ENCODE data around the gene FREM1. TPM values are rescaled to one million over a fixed set of nuclear protein-coding genes. Genes with fewer than 3 reads are reported as not detected.

The FREM1 gene
- total RNA-seq, 2 experiments from 2014 or later: not detected

GRCh38 chr9:14756291-14756690 lies 153.9 kb downstream of the FREM1 start:
- ATAC-seq (no peak), DNase-seq (no peak)
- TF ChIP-seq CTCF (IDR thresholded peaks at IDR 0.05): no peak
- peaks cover 6% of the 10 kb centered on the region for H3K27me3 Mint-ChIP-seq
- POLR2A ChIA-PET: no interaction called here
- H3K4me1 Mint-ChIP-seq (ENCODE audit: low read depth): no peaks in the 10 kb centered on the region
- intact Hi-C loops (cut with micrococcal nuclease): no loop called here
- H3K4me3 Mint-ChIP-seq: no peak overlapping the region
- H3K27ac Mint-ChIP-seq: no peak overlapping the region
- CTCF ChIA-PET: interaction anchor here (1.7 kb wide), 1 partner anchor 12 kb away, joined by 4 read pairs; no protein-coding TSS in a partner anchor
- H3K9me3 Mint-ChIP-seq: no peaks in the 10 kb centered on the region
- no peaks in the 10 kb centered on the region for H3K36me3 Mint-ChIP-seq (ENCODE audit: low read depth)

- ATAC-seq (no peak), DNase-seq (no peak)
- no peak overlapping the region for H3K27ac Mint-ChIP-seq
- CTCF ChIA-PET: interaction anchor here (1.2 kb wide), 1 partner anchor 16 kb away, joined by 4 read pairs; no protein-coding TSS in a partner anchor
- no peak overlapping the region for H3K4me3 Mint-ChIP-seq
- POLR2A ChIA-PET: no interaction called here
- peaks cover 5% of the 10 kb centered on the region for H3K4me1 Mint-ChIP-seq (ENCODE audit: low read depth)
- H3K36me3 Mint-ChIP-seq (ENCODE audit: low read depth): no peaks in the 10 kb centered on the region
- no peak for TF ChIP-seq CTCF (IDR thresholded peaks at IDR 0.05)
- peaks cover 14% of the 10 kb centered on the region for H3K27me3 Mint-ChIP-seq
- H3K9me3 Mint-ChIP-seq: no peaks in the 10 kb centered on the region
- intact Hi-C loops (cut with micrococcal nuclease): no loop called here
Observed at GRCh38 chr9:14752871-14753270, 157.4 kb downstream of the FREM1 start.

- TF ChIP-seq CTCF (IDR thresholded peaks at IDR 0.05): no peak
- H3K36me3 Mint-ChIP-seq (ENCODE audit: low read depth): no peaks in the 10 kb centered on the region
- intact Hi-C loops (cut with micrococcal nuclease): no loop called here
- ATAC-seq: no peak
- H3K9me3 Mint-ChIP-seq: no peaks in the 10 kb centered on the region
- no peak overlapping the region for H3K27ac Mint-ChIP-seq
- no peak overlapping the region for H3K4me3 Mint-ChIP-seq
- H3K27me3 Mint-ChIP-seq: peaks cover 14% of the 10 kb centered on the region
- ChIA-PET POLR2A (no interaction called here), CTCF (no interaction called here)
- H3K4me1 Mint-ChIP-seq (ENCODE audit: low read depth): peaks cover 5% of the 10 kb centered on the region
- DNase-seq: no peak
Observed at GRCh38 chr9:14752271-14752670, 158.0 kb downstream of the FREM1 start.

GRCh38 chr9:14750821-14751220 lies 159.4 kb downstream of the FREM1 start:
- no peak for ATAC-seq
- POLR2A ChIA-PET: no interaction called here
- intact Hi-C loops (cut with micrococcal nuclease): no loop called here

GRCh38 chr9:14749741-14750211 lies 160.5 kb downstream of the FREM1 start:
- ChIA-PET POLR2A (no interaction called here), CTCF (interaction anchor here (3.3 kb wide), 1 partner anchor 19 kb away, joined by 11 read pairs; no protein-coding TSS in a partner anchor)
- H3K9me3 Mint-ChIP-seq: peaks cover 2% of the 10 kb centered on the region
- intact Hi-C loops (cut with micrococcal nuclease): no loop called here
- H3K4me1 Mint-ChIP-seq (ENCODE audit: low read depth): peaks cover 5% of the 10 kb centered on the region
- TF ChIP-seq CTCF (IDR thresholded peaks at IDR 0.05): no peak
- no peak overlapping the region for H3K4me3 Mint-ChIP-seq
- H3K36me3 Mint-ChIP-seq (ENCODE audit: low read depth): no peaks in the 10 kb centered on the region
- no peak for DNase-seq
- ATAC-seq: no peak
- H3K27ac Mint-ChIP-seq: no peak overlapping the region
- peaks cover 14% of the 10 kb centered on the region for H3K27me3 Mint-ChIP-seq

More at GRCh38 chr9:14750821-14751220, 159.4 kb downstream of the FREM1 start:
- Mint-ChIP-seq H3K36me3 (ENCODE audit: low read depth) (no peaks in the 10 kb centered on the region), H3K27ac (no peak overlapping the region), H3K9me3 (no peaks in the 10 kb centered on the region), H3K27me3 (peaks cover 14% of the 10 kb centered on the region), H3K4me3 (no peak overlapping the region), H3K4me1 (ENCODE audit: low read depth) (peaks cover 5% of the 10 kb centered on the region)
- CTCF ChIA-PET: interaction anchor here (0.6 to 3.3 kb wide), 3 partner anchors 13 to 379 kb away, joined by 3 to 11 read pairs (median 4); no protein-coding TSS in a partner anchor
- no peak for TF ChIP-seq CTCF (IDR thresholded peaks at IDR 0.05)
- no peak for DNase-seq

Data from activated CD8-positive, alpha-beta T cell treated with anti-CD3 and anti-CD28 coated beads for 36 hours (primary cell).